ENCODE measurements around the gene SHROOM3.

Gene SHROOM3

GRCh38 chr4:76570141-76570973 lies 135.3 kb downstream of the SHROOM3 start:
- peak; percentile 98 for DNase-seq

- DNase-seq: no peak
These were observed 136.2 kb downstream of the SHROOM3 start for GRCh38 chr4:76571274-76571673.

GRCh38 chr4:76572224-76572623 lies 137.2 kb downstream of the SHROOM3 start:
- DNase-seq: no peak

GRCh38 chr4:76576824-76577223 lies 141.8 kb downstream of the SHROOM3 start:
- no peak for DNase-seq

GRCh38 chr4:76578002-76578560 lies 143.1 kb downstream of the SHROOM3 start:
- DNase-seq: no peak

GRCh38 chr4:76579596-76580375 lies 144.8 kb downstream of the SHROOM3 start:
- no peak for DNase-seq

- DNase-seq: no peak
These were observed 146.3 kb downstream of the SHROOM3 start for GRCh38 chr4:76581077-76581962.

- no peak for DNase-seq
These were observed 147.2 kb downstream of the SHROOM3 start for GRCh38 chr4:76582074-76582816.

- DNase-seq: no peak
These were observed 147.7 kb downstream of the SHROOM3 start for GRCh38 chr4:76582817-76583087.

GRCh38 chr4:76584241-76585152 lies 149.5 kb downstream of the SHROOM3 start:
- DNase-seq: no peak

- peak; percentile 55 for DNase-seq
These were observed 150.2 kb downstream of the SHROOM3 start for GRCh38 chr4:76585272-76585671.

- peak; percentile 89 for DNase-seq
These were observed 150.9 kb downstream of the SHROOM3 start for GRCh38 chr4:76585897-76586360.

GRCh38 chr4:76588274-76588673 lies 153.2 kb downstream of the SHROOM3 start:
- no peak for DNase-seq

GRCh38 chr4:76589402-76589801 lies 154.4 kb downstream of the SHROOM3 start:
- DNase-seq: peak; percentile 67

- DNase-seq: peak; percentile 94
These were observed 155.1 kb downstream of the SHROOM3 start for GRCh38 chr4:76589872-76590797.

- DNase-seq: peak; percentile 78
These were observed 155.8 kb downstream of the SHROOM3 start for GRCh38 chr4:76590798-76591281.

- no peak for DNase-seq
These were observed 157.0 kb downstream of the SHROOM3 start for GRCh38 chr4:76591992-76592391.

- DNase-seq: no peak
These were observed 157.4 kb downstream of the SHROOM3 start for GRCh38 chr4:76592460-76592859.

GRCh38 chr4:76594173-76594572 lies 159.1 kb downstream of the SHROOM3 start:
- DNase-seq: no peak

- no peak for DNase-seq
These were observed 160.4 kb downstream of the SHROOM3 start for GRCh38 chr4:76595435-76595834.

Measured in kidney glomerular epithelial cell (primary cell).